IMR-90 (cell line): ENCODE measurements around the gene ARF6. TPM values are rescaled to one million over a fixed set of nuclear protein-coding genes. Genes with fewer than 3 reads are reported as not detected.

ENCODE experiments used
- ATAC-seq: fragments of 200-7000 bp; cut with Tn5 transposase; 2 replicates; pipeline ENCODE4 v1.9.1; 2020; ENCODE audit warnings: low read depth, mild to moderate bottlenecking, moderate library complexity
- BruUV-seq: library from RNA; stranded (reverse); fragments of 400-500 nt; replicated peaks from 2 replicates; lab custom pipeline; 2021; lab: Mats Ljungman, UMichigan
- CTCF ChIA-PET: fragments of 300-600 bp; formaldehyde crosslinking; extraction: SDS; loops from one replicate; lab custom pipeline; 2021; ENCODE audit warnings: antibody characterized with exemption; lab: Yijun Ruan, JAX
- POLR2A ChIA-PET: fragments of 300-600 bp; sonication (Branson Sonifier 250); formaldehyde crosslinking; loops from one replicate; lab custom pipeline; 2022; ENCODE audit warnings: antibody characterized with exemption; ENCODE audit not compliant: unreplicated experiment; lab: Charles Lee
- DNase-seq: peaks from one replicate; pipeline ENCODE4 v3.0.0; 2013
- H2AFZ ChIP-seq: replicated peaks from 2 replicates; pipeline ENCODE3; 2013; ENCODE audit warnings: low read length, mild to moderate bottlenecking; ENCODE audit not compliant: poor library complexity
- H2AK5ac ChIP-seq: 2 replicates; pipeline ENCODE4 v1.6.1; 2013; ENCODE audit warnings: low read depth, low read length, inconsistent platforms
- H2AK9ac ChIP-seq: replicated peaks from 2 replicates; pipeline ENCODE3; 2013; ENCODE audit warnings: mild to moderate bottlenecking, low read depth, low read length, moderate library complexity; ENCODE audit not compliant: poor library complexity
- H2BK120ac ChIP-seq: 2 replicates; pipeline ENCODE4 v1.6.1; 2013; ENCODE audit warnings: low read depth, low read length, inconsistent platforms
- H2BK15ac ChIP-seq: 3 replicates; pipeline ENCODE4 v1.6.1; 2013; ENCODE audit warnings: low read depth, low read length, inconsistent platforms
- H2BK20ac ChIP-seq: 2 replicates; pipeline ENCODE4 v1.6.1; 2013; ENCODE audit warnings: low read depth, mild to moderate bottlenecking, inconsistent platforms, low read length, moderate library complexity
- H2BK5ac ChIP-seq: 2 replicates; pipeline ENCODE4 v1.6.1; 2013; ENCODE audit warnings: mild to moderate bottlenecking, low read depth, low read length, inconsistent platforms; ENCODE audit not compliant: poor library complexity, severe bottlenecking
- H3K14ac ChIP-seq: replicated peaks from 2 replicates; pipeline ENCODE4 v1.6.1; 2013; ENCODE audit warnings: low read depth, low read length, inconsistent platforms
- H3K18ac ChIP-seq: 2 replicates; pipeline ENCODE4 v1.6.1; 2013; ENCODE audit warnings: low read depth, low read length, control low read depth
- H3K23ac ChIP-seq: 2 replicates; pipeline ENCODE4 v1.6.1; 2013; ENCODE audit warnings: low read depth, low read length, inconsistent platforms
- H3K27ac ChIP-seq: 2 replicates; pipeline ENCODE4 v1.5.1; 2013; ENCODE audit warnings: mild to moderate bottlenecking, control low read depth, low read length; ENCODE audit not compliant: insufficient read depth
- H3K27me3 ChIP-seq: 2 replicates; pipeline ENCODE4 v1.6.1; 2013; ENCODE audit warnings: low read length; ENCODE audit not compliant: control insufficient read depth, insufficient read depth
- H3K36me3 ChIP-seq: 2 replicates; pipeline ENCODE4 v1.6.1; 2013; ENCODE audit warnings: low read length, mixed read lengths; ENCODE audit not compliant: control insufficient read depth, insufficient read depth
- H3K4ac ChIP-seq: 2 replicates; pipeline ENCODE4 v1.6.1; 2013; ENCODE audit warnings: low read depth, low read length, inconsistent platforms
- H3K4me1 ChIP-seq: 2 replicates; pipeline ENCODE4 v1.6.1; 2013; ENCODE audit warnings: low read length, mixed read lengths; ENCODE audit not compliant: control insufficient read depth, insufficient read depth
- H3K4me2 ChIP-seq: 2 replicates; pipeline ENCODE4 v1.6.1; 2013; ENCODE audit warnings: low read depth, mild to moderate bottlenecking, control low read depth, low read length, moderate library complexity
- H3K4me3 ChIP-seq: 2 replicates; pipeline ENCODE4 v1.5.1; 2013; ENCODE audit warnings: low read depth, mild to moderate bottlenecking, control low read depth, low read length, moderate library complexity; ENCODE audit not compliant: insufficient read depth
- H3K56ac ChIP-seq: 2 replicates; pipeline ENCODE4 v1.6.1; 2013; ENCODE audit warnings: low read length, inconsistent platforms; ENCODE audit not compliant: insufficient read depth; ENCODE audit errors: extremely low read depth
- H3K79me1 ChIP-seq, 2 experiments: 2 replicates each; pipeline ENCODE4 v1.6.1; 2013; ENCODE audit warnings: low read length in 2 of 2, inconsistent platforms in 1 of 2, low read depth in 1 of 2
- H3K9ac ChIP-seq: 2 replicates; pipeline ENCODE4 v1.6.1; 2013; ENCODE audit warnings: low read depth, low read length, control low read depth
- H3K9me1 ChIP-seq: 2 replicates; pipeline ENCODE4 v1.6.1; 2013; ENCODE audit warnings: low read length, inconsistent platforms; ENCODE audit not compliant: insufficient read depth
- H3K9me3 ChIP-seq: 2 replicates; pipeline ENCODE4 v1.6.1; 2013; ENCODE audit warnings: low read length; ENCODE audit not compliant: control insufficient read depth, insufficient read depth
- H4K20me1 ChIP-seq: 2 replicates; pipeline ENCODE4 v1.6.1; 2013; ENCODE audit warnings: low read length, inconsistent platforms; ENCODE audit not compliant: insufficient read depth
- H4K5ac ChIP-seq: 2 replicates; pipeline ENCODE4 v1.6.1; 2013; ENCODE audit warnings: mild to moderate bottlenecking, low read depth, low read length, control low read depth
- H4K8ac ChIP-seq, 2 experiments: 2 replicates each; pipeline ENCODE4 v1.6.1; 2013; ENCODE audit warnings: low read depth in 2 of 2, low read length in 2 of 2, control low read depth in 1 of 2, inconsistent platforms in 1 of 2
- H4K91ac ChIP-seq: 2 replicates; pipeline ENCODE4 v1.6.1; 2013; ENCODE audit warnings: low read depth, low read length, inconsistent platforms; ENCODE audit not compliant: insufficient read depth
- CEBPB ChIP-seq: IDR thresholded peaks from 2 replicates; pipeline ENCODE4 v1.6.1; 2012; ENCODE audit warnings: low read depth, low read length, improper control_type of control experiment
- CHD1 ChIP-seq: IDR thresholded peaks from 2 replicates; pipeline ENCODE4 v1.6.1; 2012; ENCODE audit warnings: low read depth, low read length, improper control_type of control experiment
- MAFK ChIP-seq: IDR thresholded peaks from 2 replicates; pipeline ENCODE4 v1.6.1; 2012; ENCODE audit warnings: low read depth, low read length, improper control_type of control experiment
- MAZ ChIP-seq: IDR thresholded peaks from 2 replicates; pipeline ENCODE4 v1.6.1; 2012; ENCODE audit warnings: low read depth, mild to moderate bottlenecking, low read length, improper control_type of control experiment, moderate library complexity, borderline replicate concordance
- NFE2L2 ChIP-seq: fragments of 150-350 bp; IDR thresholded peaks from 2 replicates; pipeline ENCODE4 v1.6.1; 2016; ENCODE audit warnings: low read depth, mild to moderate bottlenecking, low read length
- WGBS, 2 experiments: methylation state at CpG; one replicate each; pipeline versions ENCODE4 v1.1.5 to v1.1.7; 2013; ENCODE audit warnings: missing lambda C conversion rate in 2 of 2; ENCODE audit not compliant: insufficient read length in 1 of 2; ENCODE audit errors: extremely low coverage in 2 of 2; 5-methylcytosine and 5-hydroxymethylcytosine counted together
- dilution Hi-C: fragments of 300-500 bp; cut with HindIII; formaldehyde crosslinking; loops from one replicate; pipeline ENCODE4 v1.14.3; 2018; ENCODE audit warnings: low sequenced_read_pairs; ENCODE audit not compliant: unreplicated experiment
- in situ Hi-C: fragments of 300-500 bp; cut with MboI; formaldehyde crosslinking; loops from 3 replicates; pipeline ENCODE4 v1.14.3; 2019; ENCODE audit warnings: low sequenced_read_pairs, inconsistent platforms, mixed read lengths
- intact Hi-C: fragments of 100-400 bp; cut with micrococcal nuclease; formaldehyde crosslinking; loops from 2 replicates; pipeline ENCODE4 v1.10.0; 2022
- polyA plus RNA-seq, 3 experiments: library from polyadenylated mRNA; depleted of rRNA; stranded (reverse); fragments of >200 nt; gene quantifications; 2 replicates each; pipeline ENCODE4 v1.2.3, GENCODE V29; 2012; ENCODE audit warnings: low replicate concordance in 1 of 3
- total RNA-seq: library from RNA; depleted of rRNA; stranded (reverse); fragments of >200 nt; gene quantifications from 2 replicates; pipeline ENCODE4 v1.2.3, GENCODE V29; 2012
- TF ChIP-seq, protein P1 (sequence below): conservative IDR thresholded peaks from 2 replicates; pipeline ENCODE4 v1.5.1; 2012; ENCODE audit warnings: mild to moderate bottlenecking, low read depth, low read length, improper control_type of control experiment
- TF ChIP-seq, protein P2 (sequence below): fragments of 150-350 bp; IDR thresholded peaks from 2 replicates; pipeline ENCODE4 v1.6.1; 2017; ENCODE audit warnings: mild to moderate bottlenecking, antibody characterized with exemption, low read length, low read depth
- TF ChIP-seq, protein P3 (sequence below): fragments of 150-350 bp; IDR thresholded peaks from 2 replicates; pipeline ENCODE4 v1.6.1; 2016; ENCODE audit warnings: low read depth, mild to moderate bottlenecking, low read length, moderate library complexity, borderline replicate concordance

ARF6 gene
- total and polyA plus RNA-seq, 2 of the 4 experiments (the other 2 are of a cell fraction): 32.1 to 40.1 TPM

DNA sequence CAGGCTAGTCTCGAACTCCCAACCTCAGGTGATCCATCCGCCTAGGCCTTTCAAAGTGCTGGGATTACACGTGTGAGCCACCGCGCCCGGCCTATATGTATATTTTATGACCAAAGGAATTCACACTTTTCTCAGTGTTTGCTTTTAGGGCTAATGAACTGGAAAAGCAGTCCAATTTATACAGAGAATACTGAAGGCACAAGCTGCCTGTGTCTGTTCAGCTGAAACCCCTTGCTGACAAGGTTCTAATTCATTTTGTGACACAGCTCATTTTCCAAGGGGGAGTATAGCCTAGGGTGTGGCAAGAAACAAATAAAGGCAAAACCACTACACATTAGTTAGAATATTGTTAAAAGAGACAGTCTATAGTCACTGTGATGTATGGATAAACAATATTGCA is 22.0 kb upstream of the ARF6 start:
- Histone ChIP-seq H2BK120ac (no peak overlapping the region), H3K9ac (no peak overlapping the region), H2BK20ac (no peak overlapping the region), H3K36me3 (no peaks in the 10 kb centered on the region), H2BK15ac (no peak overlapping the region), H3K14ac (no peak overlapping the region), H3K79me1 (peaks cover 0 to 9% of the 10 kb centered on the region in 2 experiments; a peak in 1 of 4 replicates), H3K18ac (no peak overlapping the region), H2BK5ac (no peak overlapping the region), H3K27ac (no peak overlapping the region), H2AFZ (no peak overlapping the region), H3K4ac (no peak overlapping the region), H4K20me1 (no peaks in the 10 kb centered on the region), H4K5ac (no peak overlapping the region), H3K4me3 (no peak overlapping the region), H3K9me1 (peaks cover 2% of the 10 kb centered on the region; the same call in 1 of the 2 replicates), H3K56ac (no peak overlapping the region), H2AK9ac (no peak overlapping the region), H3K4me2 (no peak overlapping the region), H3K27me3 (no peaks in the 10 kb centered on the region), H3K23ac (no peak overlapping the region), H3K4me1 (peaks cover 2% of the 10 kb centered on the region), H3K9me3 (no peaks in the 10 kb centered on the region), H4K8ac (no peak overlapping the region), H4K91ac (no peak overlapping the region), H2AK5ac (no peak overlapping the region)
- TF ChIP-seq, protein P1, sequence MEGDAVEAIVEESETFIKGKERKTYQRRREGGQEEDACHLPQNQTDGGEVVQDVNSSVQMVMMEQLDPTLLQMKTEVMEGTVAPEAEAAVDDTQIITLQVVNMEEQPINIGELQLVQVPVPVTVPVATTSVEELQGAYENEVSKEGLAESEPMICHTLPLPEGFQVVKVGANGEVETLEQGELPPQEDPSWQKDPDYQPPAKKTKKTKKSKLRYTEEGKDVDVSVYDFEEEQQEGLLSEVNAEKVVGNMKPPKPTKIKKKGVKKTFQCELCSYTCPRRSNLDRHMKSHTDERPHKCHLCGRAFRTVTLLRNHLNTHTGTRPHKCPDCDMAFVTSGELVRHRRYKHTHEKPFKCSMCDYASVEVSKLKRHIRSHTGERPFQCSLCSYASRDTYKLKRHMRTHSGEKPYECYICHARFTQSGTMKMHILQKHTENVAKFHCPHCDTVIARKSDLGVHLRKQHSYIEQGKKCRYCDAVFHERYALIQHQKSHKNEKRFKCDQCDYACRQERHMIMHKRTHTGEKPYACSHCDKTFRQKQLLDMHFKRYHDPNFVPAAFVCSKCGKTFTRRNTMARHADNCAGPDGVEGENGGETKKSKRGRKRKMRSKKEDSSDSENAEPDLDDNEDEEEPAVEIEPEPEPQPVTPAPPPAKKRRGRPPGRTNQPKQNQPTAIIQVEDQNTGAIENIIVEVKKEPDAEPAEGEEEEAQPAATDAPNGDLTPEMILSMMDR: no peak
- TF ChIP-seq CHD1 (no peak), MAFK (no peak), NFE2L2 (no peak), MAZ (no peak), CEBPB (no peak)
- TF ChIP-seq, protein P2, sequence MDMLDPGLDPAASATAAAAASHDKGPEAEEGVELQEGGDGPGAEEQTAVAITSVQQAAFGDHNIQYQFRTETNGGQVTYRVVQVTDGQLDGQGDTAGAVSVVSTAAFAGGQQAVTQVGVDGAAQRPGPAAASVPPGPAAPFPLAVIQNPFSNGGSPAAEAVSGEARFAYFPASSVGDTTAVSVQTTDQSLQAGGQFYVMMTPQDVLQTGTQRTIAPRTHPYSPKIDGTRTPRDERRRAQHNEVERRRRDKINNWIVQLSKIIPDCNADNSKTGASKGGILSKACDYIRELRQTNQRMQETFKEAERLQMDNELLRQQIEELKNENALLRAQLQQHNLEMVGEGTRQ: no peak
- TF ChIP-seq, protein P3, sequence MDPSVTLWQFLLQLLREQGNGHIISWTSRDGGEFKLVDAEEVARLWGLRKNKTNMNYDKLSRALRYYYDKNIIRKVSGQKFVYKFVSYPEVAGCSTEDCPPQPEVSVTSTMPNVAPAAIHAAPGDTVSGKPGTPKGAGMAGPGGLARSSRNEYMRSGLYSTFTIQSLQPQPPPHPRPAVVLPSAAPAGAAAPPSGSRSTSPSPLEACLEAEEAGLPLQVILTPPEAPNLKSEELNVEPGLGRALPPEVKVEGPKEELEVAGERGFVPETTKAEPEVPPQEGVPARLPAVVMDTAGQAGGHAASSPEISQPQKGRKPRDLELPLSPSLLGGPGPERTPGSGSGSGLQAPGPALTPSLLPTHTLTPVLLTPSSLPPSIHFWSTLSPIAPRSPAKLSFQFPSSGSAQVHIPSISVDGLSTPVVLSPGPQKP: no peak
- intact Hi-C loops: no loop called here
- no TSS peak for BruUV-seq
- ChIA-PET POLR2A (no interaction called here), CTCF (interaction anchor here (1.7 kb wide), 1 partner anchor 9 kb away, joined by 4 read pairs; no protein-coding TSS in a partner anchor)
- dilution Hi-C loops: loop anchor here (25.0 kb wide), 1 partner anchor 116 kb away; no protein-coding TSS in a partner anchor
- WGBS, 2 experiments: no CpG with 5 or more reads among the region's 6 CpGs
- no peak for DNase-seq
- in situ Hi-C loops: no loop called here
- ATAC-seq: no peak
